Tibial nerve (tissue), 4 donors: Measurements from ENCODE around the gene HMOX1. TPM values are rescaled to one million over a fixed set of nuclear protein-coding genes. Genes with fewer than 3 reads are reported as not detected.
A peak's percentile ranks its signal among the peaks of the same experiment; 100 is the strongest.

Experiments used
- DNase-seq, 2 donors: peaks; one replicate each; pipeline ENCODE4 v3.0.0-alpha.2; 2019; ENCODE audit warnings: low spot score in 2 of 2
- H3K27ac ChIP-seq, 4 donors: fragments of 200-600 bp; sonication (generic) in 3 of 4; one replicate each; pipeline ENCODE4 v1.5.1; 2017 to 2019; ENCODE audit warnings: mild to moderate bottlenecking in 1 of 4
- H3K27me3 ChIP-seq, 2 donors: fragments of 200-600 bp; sonication (generic) in 1 of 2; one replicate each; pipeline versions ENCODE4 v1.5.1 to v1.6.0; 2017 to 2019
- H3K36me3 ChIP-seq, 3 donors: fragments of 200-600 bp; sonication (generic); one replicate each; pipeline ENCODE4 v1.5.1; 2018 to 2019
- H3K4me1 ChIP-seq, 4 donors: fragments of 200-600 bp; sonication (generic) in 3 of 4; one replicate each; pipeline ENCODE4 v1.5.1; 2017 to 2019
- H3K4me3 ChIP-seq, 4 donors: fragments of 200-600 bp; sonication (generic) in 3 of 4; one replicate each; pipeline ENCODE4 v1.5.1; 2017 to 2019; ENCODE audit warnings: mild to moderate bottlenecking in 1 of 4, moderate library complexity in 1 of 4
- H3K9me3 ChIP-seq, 4 donors: fragments of 200-600 bp; sonication (generic) in 3 of 4; one replicate each; pipeline ENCODE4 v1.5.1; 2017 to 2019
- EP300 ChIP-seq, 2 donors: sonication (generic); formaldehyde crosslinking; IDR thresholded peaks; one replicate each; pipeline ENCODE4 v1.6.1; 2017; ENCODE audit warnings: antibody characterized with exemption in 2 of 2, mild to moderate bottlenecking in 1 of 2
- POLR2A ChIP-seq, 2 donors: fragments of 450-650 bp; IDR thresholded peaks; one replicate each; pipeline ENCODE4 v1.6.1; 2017; ENCODE audit warnings: antibody characterized with exemption in 2 of 2, mild to moderate bottlenecking in 2 of 2, moderate library complexity in 2 of 2
- WGBS, 2 donors: methylation state at CpG; one replicate each; pipeline ENCODE4 v1.1.5; 2018; 5-methylcytosine and 5-hydroxymethylcytosine counted together
- total RNA-seq, 4 donors: library from RNA; depleted of rRNA; stranded (reverse); fragments of >200 nt; gene quantifications; one replicate each; pipeline ENCODE4 v1.1.0, GENCODE V29; 2016
- TF ChIP-seq, protein P1 (sequence below), 5 experiments: fragments of 200-600 bp in 3 of 5; fragments of 450-650 bp in 2 of 5; sonication (generic) in 3 of 5; IDR thresholded peaks; one replicate each; pipeline ENCODE4 v1.5.1; 2016 to 2019; ENCODE audit warnings: antibody characterized with exemption in 5 of 5, mild to moderate bottlenecking in 3 of 5, moderate library complexity in 2 of 5

Gene HMOX1
- total RNA-seq, 4 donors from 2014 or later = 7.5 to 53.7 (median 19.0) TPM

DNA sequence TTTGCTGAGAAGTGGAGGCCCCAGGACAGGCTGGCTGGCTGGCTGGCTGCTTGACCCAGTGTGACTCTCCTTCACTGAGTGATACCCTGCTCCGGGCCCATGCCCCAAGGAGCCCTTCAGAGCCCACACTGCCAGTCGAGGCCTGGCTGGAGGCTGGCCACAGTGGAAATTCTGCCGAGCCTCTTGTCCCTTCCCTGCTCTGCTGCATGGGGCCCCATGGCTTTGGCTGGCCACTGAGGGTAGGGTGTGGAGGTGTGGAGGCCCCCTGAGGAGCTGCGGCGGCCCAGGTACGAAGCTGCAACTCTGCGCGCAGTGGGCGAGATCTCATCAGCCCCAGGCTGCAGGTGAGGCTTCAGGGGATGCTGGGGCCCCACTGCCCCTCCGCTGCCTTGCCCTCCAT is 33.4 kb upstream of the HMOX1 start:
- peaks cover 0 to 65% (median 0%) of the 10 kb centered on the region in 3 donors for H3K36me3 ChIP-seq
- no peaks in the 10 kb centered on the region for H3K9me3 ChIP-seq
- H3K27me3 ChIP-seq = no peaks in the 10 kb centered on the region
- peaks cover 0 to 24% (median 7%) of the 10 kb centered on the region in 4 donors for H3K4me1 ChIP-seq
- WGBS, 2 donors = 83 to 95% methylated on average over 7 to 10 of the region's 10 CpGs
- DNase-seq = no peak
- H3K27ac ChIP-seq = no peak overlapping the region
- H3K4me3 ChIP-seq = no peak overlapping the region
- TF ChIP-seq, protein P1, sequence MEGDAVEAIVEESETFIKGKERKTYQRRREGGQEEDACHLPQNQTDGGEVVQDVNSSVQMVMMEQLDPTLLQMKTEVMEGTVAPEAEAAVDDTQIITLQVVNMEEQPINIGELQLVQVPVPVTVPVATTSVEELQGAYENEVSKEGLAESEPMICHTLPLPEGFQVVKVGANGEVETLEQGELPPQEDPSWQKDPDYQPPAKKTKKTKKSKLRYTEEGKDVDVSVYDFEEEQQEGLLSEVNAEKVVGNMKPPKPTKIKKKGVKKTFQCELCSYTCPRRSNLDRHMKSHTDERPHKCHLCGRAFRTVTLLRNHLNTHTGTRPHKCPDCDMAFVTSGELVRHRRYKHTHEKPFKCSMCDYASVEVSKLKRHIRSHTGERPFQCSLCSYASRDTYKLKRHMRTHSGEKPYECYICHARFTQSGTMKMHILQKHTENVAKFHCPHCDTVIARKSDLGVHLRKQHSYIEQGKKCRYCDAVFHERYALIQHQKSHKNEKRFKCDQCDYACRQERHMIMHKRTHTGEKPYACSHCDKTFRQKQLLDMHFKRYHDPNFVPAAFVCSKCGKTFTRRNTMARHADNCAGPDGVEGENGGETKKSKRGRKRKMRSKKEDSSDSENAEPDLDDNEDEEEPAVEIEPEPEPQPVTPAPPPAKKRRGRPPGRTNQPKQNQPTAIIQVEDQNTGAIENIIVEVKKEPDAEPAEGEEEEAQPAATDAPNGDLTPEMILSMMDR (IDR thresholded peaks at IDR 0.05) = no peak
- TF ChIP-seq POLR2A (IDR thresholded peaks at IDR 0.05) = no peak
- no peak for TF ChIP-seq EP300 (IDR thresholded peaks at IDR 0.05)

DNA sequence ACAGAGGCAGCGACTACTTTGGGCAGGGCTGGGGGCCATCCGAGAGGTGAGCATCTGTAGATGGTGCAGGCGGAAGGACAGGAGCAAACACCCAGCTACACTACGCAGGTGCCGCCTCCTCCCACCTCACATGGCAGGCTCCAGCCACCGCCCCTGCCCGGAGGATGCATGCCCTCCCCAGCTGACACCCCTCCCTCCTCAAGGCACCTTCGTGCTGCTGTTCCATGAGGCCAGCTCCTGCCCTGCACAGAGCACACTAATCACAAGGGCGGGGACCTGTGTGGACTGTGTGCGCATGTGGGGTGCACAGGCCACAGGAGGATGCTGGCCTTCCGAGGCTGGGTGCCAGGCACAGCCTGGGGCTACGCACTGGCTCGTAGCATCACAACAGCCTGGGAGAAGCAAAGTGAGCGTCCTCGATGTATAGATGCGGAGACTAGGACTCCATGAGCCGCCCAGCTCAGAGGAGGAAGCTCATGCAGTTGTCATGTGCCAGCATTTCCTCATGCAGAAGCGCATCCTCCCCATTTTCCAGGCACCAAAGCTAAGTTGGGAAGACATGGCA is 32.8 kb upstream of the HMOX1 start:
- Histone ChIP-seq H3K27ac (no peak overlapping the region), H3K27me3 (no peaks in the 10 kb centered on the region), H3K4me1 (peaks cover 0 to 24% (median 7%) of the 10 kb centered on the region in 4 donors), H3K4me3 (no peak overlapping the region), H3K9me3 (no peaks in the 10 kb centered on the region), H3K36me3 (peaks cover 0 to 58% (median 0%) of the 10 kb centered on the region in 3 donors)
- DNase-seq = no peak
- 79 to 87% methylated on average over 17 to 18 of the region's 18 CpGs for WGBS, 2 donors
- TF ChIP-seq, protein P1 (IDR thresholded peaks at IDR 0.05) = no peak

DNA sequence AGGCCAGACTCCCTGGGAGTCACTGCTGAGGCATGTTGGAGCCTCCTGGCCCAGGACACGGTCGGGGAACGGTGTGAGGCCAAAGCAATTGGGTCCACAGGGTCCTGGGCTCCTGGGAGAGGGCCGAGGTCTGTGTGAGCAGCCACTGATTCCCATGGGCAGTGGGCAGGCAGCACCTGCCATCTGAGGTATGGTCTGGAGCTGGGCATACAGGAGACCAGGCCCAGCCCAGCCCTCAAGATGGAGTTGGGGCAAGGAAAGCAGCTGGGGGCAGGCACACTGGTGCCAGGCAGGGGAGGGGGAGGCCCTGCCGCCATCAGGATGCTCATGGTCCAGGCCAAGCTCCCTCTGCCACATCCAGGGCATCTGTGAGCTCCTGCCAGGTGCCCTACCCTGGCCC is 32.2 kb upstream of the HMOX1 start:
- Histone ChIP-seq H3K36me3 (peaks cover 0 to 53% (median 0%) of the 10 kb centered on the region in 3 donors), H3K4me3 (no peak overlapping the region), H3K27me3 (no peaks in the 10 kb centered on the region), H3K27ac (no peak overlapping the region), H3K4me1 (peaks cover 0 to 26% (median 7%) of the 10 kb centered on the region in 4 donors), H3K9me3 (no peaks in the 10 kb centered on the region)
- no peak for TF ChIP-seq EP300 (IDR thresholded peaks at IDR 0.05)
- TF ChIP-seq, protein P1 (IDR thresholded peaks at IDR 0.05) = no peak
- TF ChIP-seq POLR2A (IDR thresholded peaks at IDR 0.05) = no peak
- 68 to 73% methylated on average over 4 to 5 of the region's 5 CpGs for WGBS, 2 donors
- no peak for DNase-seq

DNA sequence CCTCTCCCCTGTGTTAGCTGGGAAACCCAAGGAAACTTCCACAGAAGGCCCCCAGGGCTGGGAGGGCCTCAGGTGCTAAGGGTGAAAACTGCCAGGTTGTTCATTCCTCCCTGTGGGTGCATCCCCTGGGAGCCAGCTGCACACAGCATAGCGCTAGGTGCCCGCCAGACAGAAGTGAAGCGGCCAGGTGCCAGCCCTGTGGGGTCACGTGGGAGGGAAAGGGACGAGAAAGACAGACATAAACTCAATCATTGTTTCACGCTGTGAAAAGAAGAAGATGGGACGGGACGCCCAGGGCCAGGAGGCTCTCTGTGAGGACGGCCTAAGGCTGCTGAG is 31.6 kb upstream of the HMOX1 start:
- no peak overlapping the region for H3K27ac ChIP-seq
- TF ChIP-seq, protein P1 (IDR thresholded peaks at IDR 0.05) = no peak
- TF ChIP-seq POLR2A (IDR thresholded peaks at IDR 0.05) = no peak
- no peak for TF ChIP-seq EP300 (IDR thresholded peaks at IDR 0.05)
- WGBS, 2 donors = 61 to 73% methylated on average over 9 of the region's 9 CpGs
- DNase-seq = no peak
- H3K36me3 ChIP-seq = peaks cover 0 to 47% (median 0%) of the 10 kb centered on the region in 3 donors
- no peak overlapping the region for H3K4me3 ChIP-seq
- peaks cover 0 to 29% (median 7%) of the 10 kb centered on the region in 4 donors for H3K4me1 ChIP-seq
- H3K27me3 ChIP-seq = no peaks in the 10 kb centered on the region
- H3K9me3 ChIP-seq = no peaks in the 10 kb centered on the region

DNA sequence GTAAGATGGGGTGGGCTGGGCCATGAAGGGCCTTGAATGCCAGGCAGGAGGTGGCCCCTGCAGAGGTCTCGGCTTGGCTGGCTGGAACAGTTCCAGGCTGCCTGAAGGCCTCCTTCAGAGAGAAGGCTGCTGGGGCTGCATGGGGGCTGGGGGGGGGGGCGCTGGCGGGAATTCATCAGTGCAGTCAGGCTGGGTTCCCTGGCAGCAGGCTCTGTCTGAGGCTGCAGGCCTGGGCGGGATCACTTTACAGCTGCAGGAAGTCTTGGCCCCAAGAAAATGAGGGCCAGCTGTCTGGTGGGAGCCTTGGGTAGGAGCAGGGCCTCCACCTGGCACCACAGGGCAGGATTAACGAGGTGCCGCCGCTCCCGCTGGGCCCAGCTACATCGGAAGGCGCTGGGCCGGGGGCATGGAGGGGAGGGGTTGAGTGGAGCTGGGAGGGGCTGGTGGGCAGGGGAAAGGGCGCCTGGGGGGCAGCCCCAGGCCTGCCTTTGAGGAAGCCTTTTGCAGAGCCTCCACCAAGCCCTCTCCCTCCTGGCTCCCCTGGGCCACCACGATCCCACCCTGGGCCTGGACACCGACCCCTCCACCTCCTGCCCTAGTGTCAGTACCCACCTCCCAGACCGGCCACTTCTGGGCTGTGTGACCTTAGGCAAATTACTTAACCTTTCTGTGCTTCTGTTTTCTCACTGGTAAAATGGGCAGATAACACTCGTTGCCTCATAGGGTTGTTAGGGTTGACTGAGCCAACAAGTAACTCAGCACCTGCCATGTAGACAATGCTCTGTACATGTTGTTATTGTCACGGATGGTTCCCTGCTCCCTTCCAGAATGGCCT is 31.0 kb upstream of the HMOX1 start:
- Histone ChIP-seq H3K27ac (peak overlapping the region in 3 of 4 donors; percentile 79 to 90 (median 81)), H3K36me3 (peaks cover 0 to 41% (median 0%) of the 10 kb centered on the region in 3 donors), H3K27me3 (no peaks in the 10 kb centered on the region), H3K4me1 (peaks cover 0 to 29% (median 7%) of the 10 kb centered on the region in 4 donors), H3K9me3 (no peaks in the 10 kb centered on the region), H3K4me3 (no peak overlapping the region)
- TF ChIP-seq POLR2A (IDR thresholded peaks at IDR 0.05) (no peak), EP300 (IDR thresholded peaks at IDR 0.05) (no peak)
- TF ChIP-seq, protein P1 (IDR thresholded peaks at IDR 0.05) = no peak
- DNase-seq = no peak
- WGBS, 2 donors = 44 to 48% methylated on average over 14 to 16 of the region's 17 CpGs
